ENCODE data around the gene REV3L.

The REV3L gene

GRCh38 chr6:111367393-111368088 is 115.5 kb downstream of the REV3L start:
- TF ChIP-seq REST (IDR thresholded peaks at IDR 0.05; ENCODE audit: insufficient replicate concordance, low read depth) (no peak), POLR2AphosphoS5 (IDR thresholded peaks at IDR 0.05; ENCODE audit: low read depth) (no peak), GABPA (IDR thresholded peaks at IDR 0.05; ENCODE audit: low read depth) (no peak), CTCF (IDR thresholded peaks at IDR 0.05; ENCODE audit: insufficient read depth, low read length) (no peak), SPI1 (IDR thresholded peaks at IDR 0.05; ENCODE audit: borderline replicate concordance, low read depth) (no peak)
- Histone ChIP-seq H3K4me3 (replicated peaks; ENCODE audit: insufficient read depth, low read length) (no peak overlapping the region), H3K27ac (replicated peaks) (no peak overlapping the region), H3K27me3 (ENCODE audit: insufficient read depth, poor library complexity, severe bottlenecking) (no peaks in the 10 kb centered on the region)
- no peak for DNase-seq (ENCODE audit: low read depth in 1 of 2, low spot score in 1 of 2)

- Histone ChIP-seq H3K27me3 (ENCODE audit: insufficient read depth, poor library complexity, severe bottlenecking) (no peaks in the 10 kb centered on the region), H3K4me3 (replicated peaks; ENCODE audit: insufficient read depth, low read length) (no peak overlapping the region), H3K27ac (replicated peaks) (no peak overlapping the region)
- DNase-seq (ENCODE audit: low read depth in 1 of 2, low spot score in 1 of 2), result no peak
- TF ChIP-seq GABPA (IDR thresholded peaks at IDR 0.05; ENCODE audit: low read depth) (no peak), SPI1 (IDR thresholded peaks at IDR 0.05; ENCODE audit: borderline replicate concordance, low read depth) (no peak), CTCF (IDR thresholded peaks at IDR 0.05; ENCODE audit: insufficient read depth, low read length) (no peak), REST (IDR thresholded peaks at IDR 0.05; ENCODE audit: insufficient replicate concordance, low read depth) (no peak), POLR2AphosphoS5 (IDR thresholded peaks at IDR 0.05; ENCODE audit: low read depth) (no peak)
Observed at GRCh38 chr6:111361648-111362047, 121.4 kb downstream of the REV3L start.

- DNase-seq (ENCODE audit: low read depth in 1 of 2, low spot score in 1 of 2), result no peak
- TF ChIP-seq CTCF (IDR thresholded peaks at IDR 0.05; ENCODE audit: insufficient read depth, low read length) (no peak), GABPA (IDR thresholded peaks at IDR 0.05; ENCODE audit: low read depth) (no peak), POLR2AphosphoS5 (IDR thresholded peaks at IDR 0.05; ENCODE audit: low read depth) (no peak), REST (IDR thresholded peaks at IDR 0.05; ENCODE audit: insufficient replicate concordance, low read depth) (no peak), SPI1 (IDR thresholded peaks at IDR 0.05; ENCODE audit: borderline replicate concordance, low read depth) (no peak)
- H3K4me3 ChIP-seq (replicated peaks; ENCODE audit: insufficient read depth, low read length), result no peak overlapping the region
- H3K27ac ChIP-seq (replicated peaks), result no peak overlapping the region
- H3K27me3 ChIP-seq (ENCODE audit: insufficient read depth, poor library complexity, severe bottlenecking), result no peaks in the 10 kb centered on the region
Observed at GRCh38 chr6:111358454-111358853, 124.6 kb downstream of the REV3L start.

Measured in HL-60 (cell line).